OCI-LY1 (cell line): ENCODE measurements around the gene CACNA1H.

Experiments
- CTCF ChIP-seq: fragments of 200-600 bp; sonication (generic), shearing (Covaris generic); IDR thresholded peaks from 2 replicates; pipeline ENCODE4 v1.5.1; 2017; ENCODE audit warnings: mild to moderate bottlenecking, antibody characterized with exemption, low read length, moderate library complexity, mixed read lengths
- EZH2 ChIP-seq: fragments of 200-600 bp; sonication (generic), shearing (Covaris generic); IDR thresholded peaks from 2 replicates; pipeline ENCODE4 v1.8.0; 2017; ENCODE audit warnings: borderline replicate concordance, mixed run types, mild to moderate bottlenecking, antibody characterized with exemption, low read length, moderate library complexity, mixed read lengths

GRCh38 chr16:1220841-1221627, 68.1 kb downstream of the CACNA1H start:
- TF ChIP-seq CTCF, result no peak
- TF ChIP-seq EZH2, result no peak
